DND-41 (cell line): ENCODE results near the gene BMP8B.

Experiments
- ATAC-seq: fragments of 200-7000 bp; cut with Tn5 transposase; 3 replicates; pipeline ENCODE4 v1.9.1; 2021; ENCODE audit warnings: low read depth; ENCODE audit not compliant: insufficient read depth
- DNase-seq: peaks from one replicate; pipeline ENCODE4 v3.0.0-alpha.2; 2020
- H2AFZ ChIP-seq: 2 replicates; pipeline ENCODE4 v1.6.0; 2012; ENCODE audit warnings: low read depth, low read length
- H3K27ac ChIP-seq: 2 replicates; pipeline ENCODE4 v1.5.1; 2012; ENCODE audit warnings: low read length, inconsistent platforms
- H3K27me3 ChIP-seq: fragments of 200-600 bp; sonication (generic); 2 replicates; pipeline ENCODE4 v1.6.0; 2012; ENCODE audit warnings: low read length, mild to moderate bottlenecking, inconsistent platforms; ENCODE audit not compliant: insufficient read depth, poor library complexity
- H3K36me3 ChIP-seq: 2 replicates; pipeline ENCODE4 v1.5.1; 2012; ENCODE audit warnings: low read length, inconsistent platforms; ENCODE audit not compliant: insufficient read depth
- H3K4me1 ChIP-seq: 2 replicates; pipeline ENCODE4 v1.5.1; 2012; ENCODE audit warnings: mild to moderate bottlenecking, low read length; ENCODE audit not compliant: insufficient read depth
- H3K4me2 ChIP-seq: 2 replicates; pipeline ENCODE4 v1.6.0; 2012; ENCODE audit warnings: mild to moderate bottlenecking, moderate library complexity, low read length, inconsistent platforms; ENCODE audit not compliant: insufficient read depth
- H3K4me3 ChIP-seq, 2 experiments: fragments of 200-600 bp in 1 of 2; shearing (Covaris generic) in 1 of 2; 2 replicates each; pipeline ENCODE4 v1.5.1; 2012 to 2016; ENCODE audit warnings: inconsistent platforms in 2 of 2, low read length in 2 of 2, mild to moderate bottlenecking in 2 of 2, low read depth in 1 of 2, moderate library complexity in 1 of 2
- H3K79me2 ChIP-seq: 2 replicates; pipeline ENCODE4 v1.6.0; 2012; ENCODE audit warnings: low read length, inconsistent platforms; ENCODE audit not compliant: insufficient read depth
- H3K9ac ChIP-seq: 2 replicates; pipeline ENCODE4 v1.6.0; 2012; ENCODE audit warnings: low read depth, mild to moderate bottlenecking, inconsistent platforms, low read length, moderate library complexity
- H3K9me3 ChIP-seq: 2 replicates; pipeline ENCODE4 v1.5.1; 2012; ENCODE audit warnings: low read length, moderate library complexity, mild to moderate bottlenecking, inconsistent platforms; ENCODE audit not compliant: insufficient read depth, severe bottlenecking
- H4K20me1 ChIP-seq: 2 replicates; pipeline ENCODE4 v1.6.0; 2012; ENCODE audit warnings: low read length; ENCODE audit not compliant: insufficient read depth
- CTCF ChIP-seq: IDR thresholded peaks from 2 replicates; pipeline ENCODE4 v1.5.1; 2012; ENCODE audit warnings: borderline replicate concordance, low read length, moderate library complexity, mild to moderate bottlenecking; ENCODE audit not compliant: poor library complexity, severe bottlenecking; ENCODE audit errors: extremely low read depth
- EZH2 ChIP-seq: IDR thresholded peaks from 3 replicates; pipeline ENCODE4 v1.6.1; 2012; ENCODE audit warnings: borderline replicate concordance, low read depth, mild to moderate bottlenecking, moderate library complexity, low read length, inconsistent platforms; ENCODE audit not compliant: severe bottlenecking

The BMP8B gene

GRCh38 chr1:39720094-39720999 is 68.3 kb downstream of the BMP8B start:
- Histone ChIP-seq H2AFZ (no peak overlapping the region), H3K27ac (no peak overlapping the region), H3K79me2 (no peaks in the 10 kb centered on the region), H4K20me1 (no peaks in the 10 kb centered on the region; the same call in 1 of the 2 replicates), H3K36me3 (no peaks in the 10 kb centered on the region), H3K4me1 (no peaks in the 10 kb centered on the region), H3K9ac (no peak overlapping the region), H3K4me3 (no peak overlapping the region), H3K4me2 (no peak overlapping the region), H3K27me3 (peaks cover 24% of the 10 kb centered on the region), H3K9me3 (no peaks in the 10 kb centered on the region)
- ATAC-seq (peak; percentile 56; the same call in 2 of the 3 replicates), DNase-seq (no peak)
- TF ChIP-seq CTCF (peak; percentile 81), EZH2 (no peak)

- no peak overlapping the region for H2AFZ ChIP-seq
- no peak overlapping the region for H3K9ac ChIP-seq
- no peaks in the 10 kb centered on the region for H3K36me3 ChIP-seq
- ATAC-seq (no peak), DNase-seq (no peak)
- no peak overlapping the region for H3K4me2 ChIP-seq
- no peaks in the 10 kb centered on the region for H3K79me2 ChIP-seq
- H4K20me1 ChIP-seq: no peaks in the 10 kb centered on the region; the same call in 1 of the 2 replicates
- H3K27ac ChIP-seq: no peak overlapping the region
- H3K4me3 ChIP-seq: no peak overlapping the region
- no peaks in the 10 kb centered on the region for H3K4me1 ChIP-seq
- H3K27me3 ChIP-seq: peaks cover 25% of the 10 kb centered on the region
- TF ChIP-seq EZH2: no peak
- TF ChIP-seq CTCF: no peak
- no peaks in the 10 kb centered on the region for H3K9me3 ChIP-seq
These were observed 70.9 kb downstream of the BMP8B start for GRCh38 chr1:39717809-39718208.

GRCh38 chr1:39713557-39713956 is 75.1 kb downstream of the BMP8B start:
- no peaks in the 10 kb centered on the region for H3K36me3 ChIP-seq
- ATAC-seq: no peak
- no peak for TF ChIP-seq CTCF
- TF ChIP-seq EZH2: no peak
- no peak overlapping the region for H2AFZ ChIP-seq
- no peaks in the 10 kb centered on the region for H3K9me3 ChIP-seq
- H3K79me2 ChIP-seq: no peaks in the 10 kb centered on the region
- peaks cover 29% of the 10 kb centered on the region for H3K27me3 ChIP-seq
- no peaks in the 10 kb centered on the region for H4K20me1 ChIP-seq
- no peak overlapping the region for H3K4me2 ChIP-seq
- no peak for DNase-seq
- H3K4me1 ChIP-seq: no peaks in the 10 kb centered on the region
- H3K4me3 ChIP-seq: no peak overlapping the region
- no peak overlapping the region for H3K9ac ChIP-seq
- H3K27ac ChIP-seq: no peak overlapping the region
